AG04449 (cell line): ENCODE data around the gene SHC4.

Experiments used
- CTCF ChIA-PET: fragments of 350-600 bp; formaldehyde crosslinking; extraction: SDS; loops from one replicate; lab custom pipeline; 2021; ENCODE audit warnings: antibody characterized with exemption; lab: Yijun Ruan, JAX
- POLR2A ChIA-PET: fragments of 400-600, 350-600 bp; formaldehyde crosslinking; extraction: SDS; loops from one replicate; lab custom pipeline; 2020; ENCODE audit warnings: antibody characterized with exemption, inconsistent platforms; lab: Yijun Ruan, JAX
- DNase-seq: peaks from one replicate; pipeline ENCODE4 v3.0.0-alpha.2; 2010; ENCODE audit warnings: low read depth, low spot score
- H3K4me3 ChIP-seq: 2 replicates; pipeline ENCODE4 v1.5.1; 2011; ENCODE audit warnings: low read depth, mild to moderate bottlenecking, control low read depth, low read length
- CTCF ChIP-seq: IDR thresholded peaks from one replicate; pipeline ENCODE4 v1.5.1; 2011; ENCODE audit warnings: mild to moderate bottlenecking, moderate library complexity, low read length, control low read depth, inconsistent platforms; ENCODE audit not compliant: insufficient read depth; ENCODE audit errors: missing control alignments

SHC4 gene

GRCh38 chr15:48785195-48785594, 178.5 kb downstream of the SHC4 start:
- no peak overlapping the region for H3K4me3 ChIP-seq
- CTCF ChIA-PET, result interaction anchor here (0.7 to 1.0 kb wide), 2 partner anchors 10 to 76 kb away, joined by 3 read pairs; no protein-coding TSS in a partner anchor
- POLR2A ChIA-PET, result no interaction called here
- no peak for DNase-seq
- TF ChIP-seq CTCF, result no peak

- CTCF ChIA-PET, result interaction anchor here (1.0 kb wide), 1 partner anchor 77 kb away, joined by 3 read pairs; no protein-coding TSS in a partner anchor
- no peak overlapping the region for H3K4me3 ChIP-seq
- POLR2A ChIA-PET, result no interaction called here
- TF ChIP-seq CTCF, result no peak
- DNase-seq, result no peak
Measured at GRCh38 chr15:48784756-48785155, 179.0 kb downstream of the SHC4 start.

GRCh38 chr15:48782911-48783310, 180.8 kb downstream of the SHC4 start:
- POLR2A ChIA-PET, result no interaction called here

GRCh38 chr15:48781481-48782081, 182.1 kb downstream of the SHC4 start:
- no peak for TF ChIP-seq CTCF
- no peak overlapping the region for H3K4me3 ChIP-seq
- POLR2A ChIA-PET, result no interaction called here
- no peak for DNase-seq
- CTCF ChIA-PET, result no interaction called here

More at GRCh38 chr15:48782911-48783310, 180.8 kb downstream of the SHC4 start:
- CTCF ChIA-PET, result no interaction called here
- DNase-seq, result no peak
- no peak for TF ChIP-seq CTCF
- H3K4me3 ChIP-seq, result no peak overlapping the region

- H3K4me3 ChIP-seq, result no peak overlapping the region
- no peak for TF ChIP-seq CTCF
- CTCF ChIA-PET, result no interaction called here
- no peak for DNase-seq
- POLR2A ChIA-PET, result no interaction called here
Measured at GRCh38 chr15:48781017-48781416, 182.7 kb downstream of the SHC4 start.

GRCh38 chr15:48778331-48778730, 185.4 kb downstream of the SHC4 start:
- ChIA-PET CTCF (interaction anchor here (2.1 kb wide), 1 partner anchor 23 kb away, joined by 14 read pairs; no protein-coding TSS in a partner anchor), POLR2A (no interaction called here)
- H3K4me3 ChIP-seq, result no peak overlapping the region
- no peak for DNase-seq
- TF ChIP-seq CTCF, result no peak
